ENCODE results near the gene RTL5. TPM values are rescaled to one million over a fixed set of nuclear protein-coding genes. Genes with fewer than 3 reads are reported as not detected.

Gene RTL5
- total RNA-seq, 1 experiment from 2014 or later, result 8.4 TPM

- TF ChIP-seq EZH2 (IDR thresholded peaks at IDR 0.05; ENCODE audit: borderline replicate concordance, low read depth, low read length, poor library complexity, severe bottlenecking) (no peak), CTCF (conservative IDR thresholded peaks at IDR 0.05; ENCODE audit: low read depth, low read length) (no peak)
- no peaks in the 10 kb centered on the region for H3K27me3 ChIP-seq (replicated peaks; ENCODE audit: insufficient read depth, low read depth, low read length, poor library complexity)
- no peaks in the 10 kb centered on the region for H3K36me3 ChIP-seq (ENCODE audit: insufficient read depth, low read length, poor library complexity, severe bottlenecking)
- ChIA-PET POLR2A (ENCODE audit: low non-redundant PET) (no interaction called here), CTCF (no interaction called here)
- no peaks in the 10 kb centered on the region for H3K4me1 ChIP-seq (ENCODE audit: insufficient read depth, low read length, poor library complexity, severe bottlenecking)
- no peaks in the 10 kb centered on the region for H3K9me3 ChIP-seq (ENCODE audit: low read depth, low read length, poor library complexity, severe bottlenecking)
- no TSS peak for BruUV-seq (replicated peaks)
- H3K4me3 ChIP-seq (ENCODE audit: low read depth, low read length, poor library complexity, severe bottlenecking), result no peak overlapping the region
- H3K27ac ChIP-seq (ENCODE audit: low read depth, low read length, poor library complexity, severe bottlenecking), result no peak overlapping the region
- no peak for DNase-seq (ENCODE audit: low spot score)
- intact Hi-C loops (cut with micrococcal nuclease; ENCODE audit: unreplicated experiment), result no loop called here
Observed at GRCh38 chrX:72169008-72169728, 37.5 kb upstream of the RTL5 start.

DNA sequence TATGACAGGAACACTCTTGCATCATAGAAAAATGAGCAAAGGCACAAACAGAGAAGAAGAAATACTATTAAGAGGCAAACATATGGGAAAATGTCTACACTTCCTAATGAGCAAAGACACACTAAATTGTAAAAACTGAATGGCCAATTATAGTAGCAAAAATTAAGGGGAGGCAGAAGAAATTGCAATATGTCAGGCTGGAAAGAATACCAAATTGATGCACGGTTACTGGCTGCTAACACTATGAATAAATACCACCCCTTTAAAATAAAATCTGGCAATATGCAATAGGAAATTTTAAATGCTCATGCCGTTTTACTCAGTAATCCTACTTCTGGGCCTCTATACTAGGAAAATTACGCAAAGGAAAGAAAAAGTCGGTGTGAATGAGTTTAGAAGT is 33.8 kb upstream of the RTL5 start:
- H3K27me3 ChIP-seq (replicated peaks; ENCODE audit: insufficient read depth, low read depth, low read length, poor library complexity), result no peaks in the 10 kb centered on the region
- H3K36me3 ChIP-seq (ENCODE audit: insufficient read depth, low read length, poor library complexity, severe bottlenecking), result no peaks in the 10 kb centered on the region
- TF ChIP-seq CTCF (conservative IDR thresholded peaks at IDR 0.05; ENCODE audit: low read depth, low read length), result no peak
- TF ChIP-seq EZH2 (IDR thresholded peaks at IDR 0.05; ENCODE audit: borderline replicate concordance, low read depth, low read length, poor library complexity, severe bottlenecking), result no peak
- no peaks in the 10 kb centered on the region for H3K9me3 ChIP-seq (ENCODE audit: low read depth, low read length, poor library complexity, severe bottlenecking)
- intact Hi-C loops (cut with micrococcal nuclease; ENCODE audit: unreplicated experiment), result no loop called here
- no TSS peak for BruUV-seq (replicated peaks)
- H3K27ac ChIP-seq (ENCODE audit: low read depth, low read length, poor library complexity, severe bottlenecking), result no peak overlapping the region
- ChIA-PET POLR2A (ENCODE audit: low non-redundant PET) (no interaction called here), CTCF (no interaction called here)
- H3K4me3 ChIP-seq (ENCODE audit: low read depth, low read length, poor library complexity, severe bottlenecking), result no peak overlapping the region
- H3K4me1 ChIP-seq (ENCODE audit: insufficient read depth, low read length, poor library complexity, severe bottlenecking), result no peaks in the 10 kb centered on the region
- DNase-seq (ENCODE audit: low spot score), result no peak

DNA sequence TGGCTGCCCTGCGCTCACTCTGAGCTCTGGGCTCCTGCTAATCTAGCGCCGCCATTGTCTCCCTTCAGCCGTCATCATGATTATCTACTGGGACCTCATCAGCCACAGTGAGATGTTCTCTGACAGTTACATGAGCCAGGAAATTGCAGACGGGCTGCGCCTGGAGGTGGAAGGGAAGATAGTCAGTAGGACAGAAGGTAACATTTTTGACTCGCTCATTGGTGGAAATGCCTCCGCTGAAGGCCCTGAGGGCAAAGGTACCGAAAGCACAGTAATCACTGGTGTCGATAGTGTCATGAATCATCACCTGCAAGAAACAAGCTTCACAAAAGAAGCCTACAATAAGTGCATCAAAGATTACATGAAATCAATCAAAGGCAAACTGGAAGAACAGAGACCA is 28.1 kb upstream of the RTL5 start:
- no peaks in the 10 kb centered on the region for H3K9me3 ChIP-seq (ENCODE audit: low read depth, low read length, poor library complexity, severe bottlenecking)
- H3K36me3 ChIP-seq (ENCODE audit: insufficient read depth, low read length, poor library complexity, severe bottlenecking), result no peaks in the 10 kb centered on the region
- no peak overlapping the region for H3K27ac ChIP-seq (ENCODE audit: low read depth, low read length, poor library complexity, severe bottlenecking)
- no peak for TF ChIP-seq CTCF (conservative IDR thresholded peaks at IDR 0.05; ENCODE audit: low read depth, low read length)
- TF ChIP-seq EZH2 (IDR thresholded peaks at IDR 0.05; ENCODE audit: borderline replicate concordance, low read depth, low read length, poor library complexity, severe bottlenecking), result no peak
- no peak overlapping the region for H3K4me3 ChIP-seq (ENCODE audit: low read depth, low read length, poor library complexity, severe bottlenecking)
- DNase-seq (ENCODE audit: low spot score), result no peak
- no peaks in the 10 kb centered on the region for H3K27me3 ChIP-seq (replicated peaks; ENCODE audit: insufficient read depth, low read depth, low read length, poor library complexity)
- no peaks in the 10 kb centered on the region for H3K4me1 ChIP-seq (ENCODE audit: insufficient read depth, low read length, poor library complexity, severe bottlenecking)
- ChIA-PET CTCF (no interaction called here), POLR2A (ENCODE audit: low non-redundant PET) (no interaction called here)
- BruUV-seq (replicated peaks), result no TSS peak
- intact Hi-C loops (cut with micrococcal nuclease; ENCODE audit: unreplicated experiment), result no loop called here

Data from A673 (cell line).